ENCODE results near the gene PIGM.
A peak's percentile ranks its signal among the peaks of the same experiment; 100 is the strongest.
"Not testable (repeated sequence)": the region's sequence is repeated elsewhere in the genome, so short reads cannot be mapped to it uniquely, and the experiment has no call there.

Gene PIGM

GRCh38 chr1:160058087-160058486, 26.3 kb upstream of the PIGM start:
- DNase-seq: no peak

GRCh38 chr1:160056648-160057169, 24.9 kb upstream of the PIGM start:
- no peak for DNase-seq

GRCh38 chr1:160053548-160054365, 22.0 kb upstream of the PIGM start:
- DNase-seq: no peak

GRCh38 chr1:160052936-160053335, 21.1 kb upstream of the PIGM start:
- DNase-seq: no peak

- DNase-seq: no peak
Measured at GRCh38 chr1:160050619-160051018, 18.8 kb upstream of the PIGM start.

GRCh38 chr1:160050182-160050581, 18.4 kb upstream of the PIGM start:
- DNase-seq: not testable (repeated sequence)

GRCh38 chr1:160049101-160049500, 17.3 kb upstream of the PIGM start:
- DNase-seq: no peak

- DNase-seq: no peak
Measured at GRCh38 chr1:160048335-160048734, 16.5 kb upstream of the PIGM start.

- no peak for DNase-seq
Measured at GRCh38 chr1:160047111-160047991, 15.6 kb upstream of the PIGM start.

- peak in 1 of 4 experiments; percentile 6 for DNase-seq
Measured at GRCh38 chr1:160046494-160047110, 14.8 kb upstream of the PIGM start.

GRCh38 chr1:160045653-160046052, 13.9 kb upstream of the PIGM start:
- DNase-seq: no peak

- DNase-seq: no peak
Measured at GRCh38 chr1:160043543-160043942, 11.8 kb upstream of the PIGM start.

- no peak for DNase-seq
Measured at GRCh38 chr1:160040476-160040875, 8.7 kb upstream of the PIGM start.

GRCh38 chr1:160032165-160032820, 503 bp upstream of the PIGM start:
- DNase-seq: no peak

GRCh38 chr1:160030657-160031364, 979 bp downstream of the PIGM start:
- no peak for DNase-seq

- no peak for DNase-seq
Measured at GRCh38 chr1:160028426-160028825, 3.4 kb downstream of the PIGM start.

- no peak for DNase-seq
Measured at GRCh38 chr1:160025314-160025713, 6.5 kb downstream of the PIGM start.

GRCh38 chr1:160024195-160024905, 7.4 kb downstream of the PIGM start:
- DNase-seq: no peak

- no peak for DNase-seq
Measured at GRCh38 chr1:160022330-160023310, 9.2 kb downstream of the PIGM start.

Measured in activated naive CD4-positive, alpha-beta T cell (primary cell).